SK-N-SH treated with all-trans-retinoic acid at 6 μM for 48 hours (cell line): ENCODE measurements around the gene ELP4.

Source experiments
- ATAC-seq: fragments of 200-7000 bp; cut with Tn5 transposase; 3 replicates; pipeline ENCODE4 v1.9.1; 2020; ENCODE audit warnings: mild to moderate bottlenecking, moderate library complexity
- ARNTL ChIP-seq: fragments of 450-650 bp; formaldehyde crosslinking; IDR thresholded peaks from 2 replicates; pipeline ENCODE4 v1.5.0; 2020; ENCODE audit warnings: low read depth, mild to moderate bottlenecking, moderate library complexity, borderline replicate concordance
- CSDC2 ChIP-seq: fragments of 250-450 bp; sonication (Bioruptor Pico); IDR thresholded peaks from 2 replicates; pipeline ENCODE4 v1.5.0; 2020; ENCODE audit warnings: mild to moderate bottlenecking, moderate library complexity
- ESRRG ChIP-seq: fragments of 250-450 bp; sonication (Bioruptor Pico); IDR thresholded peaks from 2 replicates; pipeline ENCODE4 v1.6.1; 2021; ENCODE audit warnings: mild to moderate bottlenecking
- GLIS3 ChIP-seq: fragments of 250-450 bp; sonication (Bioruptor Pico); IDR thresholded peaks from 2 replicates; pipeline ENCODE4 v1.5.0; 2020; ENCODE audit warnings: mild to moderate bottlenecking, moderate library complexity
- ISL1 ChIP-seq: fragments of 250-450 bp; sonication (Bioruptor Pico); IDR thresholded peaks from 2 replicates; pipeline ENCODE4 v2.1.2; 2022; ENCODE audit warnings: mild to moderate bottlenecking, moderate library complexity
- OSR1 ChIP-seq: fragments of 250-450 bp; sonication (Bioruptor Pico); IDR thresholded peaks from 2 replicates; pipeline ENCODE4 v1.8.0; 2022; ENCODE audit warnings: moderate library complexity, mild to moderate bottlenecking, inconsistent platforms
- PPARA ChIP-seq: fragments of 250-450 bp; sonication (Bioruptor Pico); IDR thresholded peaks from 2 replicates; pipeline ENCODE4 v1.5.0; 2020; ENCODE audit warnings: mild to moderate bottlenecking, borderline replicate concordance
- RARB ChIP-seq: fragments of 250-450 bp; sonication (Bioruptor Pico); IDR thresholded peaks from 2 replicates; pipeline ENCODE4 v1.8.0; 2021; ENCODE audit warnings: mild to moderate bottlenecking, moderate library complexity
- SNAI2 ChIP-seq: fragments of 250-450 bp; sonication (Bioruptor Pico); IDR thresholded peaks from 2 replicates; pipeline ENCODE4 v1.5.0; 2020; ENCODE audit warnings: mild to moderate bottlenecking, moderate library complexity
- TCF4 ChIP-seq: fragments of 250-450 bp; sonication (Bioruptor Pico); IDR thresholded peaks from 2 replicates; pipeline ENCODE4 v1.8.0; 2021; ENCODE audit warnings: mild to moderate bottlenecking, moderate library complexity, borderline replicate concordance
- TOX ChIP-seq: fragments of 250-450 bp; sonication (Bioruptor Pico); IDR thresholded peaks from 2 replicates; pipeline ENCODE4 v1.8.0; 2021; ENCODE audit warnings: mild to moderate bottlenecking, moderate library complexity, borderline replicate concordance
- TSHZ2 ChIP-seq: fragments of 250-450 bp; sonication (Bioruptor Pico); IDR thresholded peaks from 2 replicates; pipeline ENCODE4 v1.5.0; 2020; ENCODE audit warnings: mild to moderate bottlenecking, moderate library complexity
- ZC3H10 ChIP-seq: fragments of 250-450 bp; sonication (Bioruptor Pico); IDR thresholded peaks from 2 replicates; pipeline ENCODE4 v1.5.1; 2021; ENCODE audit warnings: mild to moderate bottlenecking, moderate library complexity
- ZFP3 ChIP-seq: fragments of 250-450 bp; sonication (Bioruptor Pico); IDR thresholded peaks from 2 replicates; pipeline ENCODE4 v1.5.0; 2020; ENCODE audit warnings: mild to moderate bottlenecking, moderate library complexity
- ZFP30 ChIP-seq: fragments of 450-650 bp; formaldehyde crosslinking; IDR thresholded peaks from 2 replicates; pipeline ENCODE4 v1.5.0; 2022; ENCODE audit warnings: mild to moderate bottlenecking, moderate library complexity
- ZNF565 ChIP-seq: fragments of 450-650 bp; formaldehyde crosslinking; conservative IDR thresholded peaks from 2 replicates; pipeline ENCODE4 v1.5.0; 2020; ENCODE audit warnings: low read depth, mild to moderate bottlenecking, moderate library complexity
- ZNF70 ChIP-seq: fragments of 450-650 bp; formaldehyde crosslinking; IDR thresholded peaks from 2 replicates; pipeline ENCODE4 v1.5.0; 2020; ENCODE audit warnings: mild to moderate bottlenecking, moderate library complexity
- ZNF8 ChIP-seq: fragments of 450-650 bp; formaldehyde crosslinking; IDR thresholded peaks from 2 replicates; pipeline ENCODE4 v1.5.0; 2020; ENCODE audit warnings: mild to moderate bottlenecking, moderate library complexity
- TF ChIP-seq, protein P1 (sequence below): fragments of 250-450 bp; sonication (Bioruptor Pico); IDR thresholded peaks from 2 replicates; pipeline ENCODE4 v1.8.0; 2020; ENCODE audit warnings: mild to moderate bottlenecking, moderate library complexity, borderline replicate concordance
- TF ChIP-seq, protein P2 (sequence below): fragments of 250-450 bp; sonication (Bioruptor Pico); IDR thresholded peaks from 2 replicates; pipeline ENCODE4 v1.5.1; 2020; ENCODE audit warnings: low read depth, mild to moderate bottlenecking, moderate library complexity
- TF ChIP-seq, protein P3 (sequence below): fragments of 250-450 bp; sonication (Bioruptor Pico); IDR thresholded peaks from 2 replicates; pipeline ENCODE4 v1.8.0; 2021; ENCODE audit warnings: low read depth, mild to moderate bottlenecking, moderate library complexity, borderline replicate concordance
- TF ChIP-seq, protein P4 (sequence below): fragments of 250-450 bp; sonication (Bioruptor Pico); IDR thresholded peaks from 2 replicates; pipeline ENCODE4 v1.5.1; 2021; ENCODE audit warnings: mild to moderate bottlenecking, moderate library complexity

The ELP4 gene

GRCh38 chr11:31529701-31530100 lies 20.1 kb downstream of the ELP4 start (continued):
- TF ChIP-seq TCF4 (no peak), CSDC2 (no peak), TOX (CRISPR knock-in tag) (no peak), SNAI2 (no peak), ESRRG (CRISPR knock-in tag) (no peak)

DNA sequence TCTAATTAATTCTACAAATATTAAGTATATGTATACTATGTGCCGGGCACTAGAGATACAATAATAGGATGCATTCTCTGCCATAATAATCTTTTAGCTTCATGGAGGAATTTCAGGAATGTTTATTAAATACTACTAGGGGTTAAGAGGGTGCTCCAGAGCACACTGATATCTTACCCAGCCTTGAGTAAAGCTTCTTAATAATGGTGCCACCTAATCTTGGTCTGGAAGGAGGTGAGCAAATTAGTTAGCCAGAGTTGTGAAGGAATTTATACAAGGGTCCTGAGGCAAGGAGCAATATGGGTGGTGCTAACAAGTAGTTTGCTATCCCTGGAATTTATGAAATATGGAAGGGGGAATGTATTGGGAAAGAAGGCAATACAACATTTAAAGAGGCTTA lies 21.7 kb downstream of the ELP4 start:
- ATAC-seq: no peak
- no peak for TF ChIP-seq GLIS3
- TF ChIP-seq, protein P1, sequence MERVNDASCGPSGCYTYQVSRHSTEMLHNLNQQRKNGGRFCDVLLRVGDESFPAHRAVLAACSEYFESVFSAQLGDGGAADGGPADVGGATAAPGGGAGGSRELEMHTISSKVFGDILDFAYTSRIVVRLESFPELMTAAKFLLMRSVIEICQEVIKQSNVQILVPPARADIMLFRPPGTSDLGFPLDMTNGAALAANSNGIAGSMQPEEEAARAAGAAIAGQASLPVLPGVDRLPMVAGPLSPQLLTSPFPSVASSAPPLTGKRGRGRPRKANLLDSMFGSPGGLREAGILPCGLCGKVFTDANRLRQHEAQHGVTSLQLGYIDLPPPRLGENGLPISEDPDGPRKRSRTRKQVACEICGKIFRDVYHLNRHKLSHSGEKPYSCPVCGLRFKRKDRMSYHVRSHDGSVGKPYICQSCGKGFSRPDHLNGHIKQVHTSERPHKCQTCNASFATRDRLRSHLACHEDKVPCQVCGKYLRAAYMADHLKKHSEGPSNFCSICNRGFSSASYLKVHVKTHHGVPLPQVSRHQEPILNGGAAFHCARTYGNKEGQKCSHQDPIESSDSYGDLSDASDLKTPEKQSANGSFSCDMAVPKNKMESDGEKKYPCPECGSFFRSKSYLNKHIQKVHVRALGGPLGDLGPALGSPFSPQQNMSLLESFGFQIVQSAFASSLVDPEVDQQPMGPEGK (CRISPR knock-in tag): no peak
- TF ChIP-seq, protein P2, sequence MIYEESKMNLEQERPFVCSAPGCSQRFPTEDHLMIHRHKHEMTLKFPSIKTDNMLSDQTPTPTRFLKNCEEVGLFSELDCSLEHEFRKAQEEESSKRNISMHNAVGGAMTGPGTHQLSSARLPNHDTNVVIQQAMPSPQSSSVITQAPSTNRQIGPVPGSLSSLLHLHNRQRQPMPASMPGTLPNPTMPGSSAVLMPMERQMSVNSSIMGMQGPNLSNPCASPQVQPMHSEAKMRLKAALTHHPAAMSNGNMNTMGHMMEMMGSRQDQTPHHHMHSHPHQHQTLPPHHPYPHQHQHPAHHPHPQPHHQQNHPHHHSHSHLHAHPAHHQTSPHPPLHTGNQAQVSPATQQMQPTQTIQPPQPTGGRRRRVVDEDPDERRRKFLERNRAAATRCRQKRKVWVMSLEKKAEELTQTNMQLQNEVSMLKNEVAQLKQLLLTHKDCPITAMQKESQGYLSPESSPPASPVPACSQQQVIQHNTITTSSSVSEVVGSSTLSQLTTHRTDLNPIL (CRISPR knock-in tag): no peak
- TF ChIP-seq PPARA (CRISPR knock-in tag): no peak
- no peak for TF ChIP-seq ZNF565 (CRISPR knock-in tag)
- TF ChIP-seq ZFP3 (CRISPR knock-in tag): no peak
- TF ChIP-seq TOX (CRISPR knock-in tag): no peak
- TF ChIP-seq ZC3H10 (CRISPR knock-in tag): no peak
- no peak for TF ChIP-seq ISL1 (CRISPR knock-in tag)
- no peak for TF ChIP-seq ZFP30 (CRISPR knock-in tag)
- TF ChIP-seq, protein P3, sequence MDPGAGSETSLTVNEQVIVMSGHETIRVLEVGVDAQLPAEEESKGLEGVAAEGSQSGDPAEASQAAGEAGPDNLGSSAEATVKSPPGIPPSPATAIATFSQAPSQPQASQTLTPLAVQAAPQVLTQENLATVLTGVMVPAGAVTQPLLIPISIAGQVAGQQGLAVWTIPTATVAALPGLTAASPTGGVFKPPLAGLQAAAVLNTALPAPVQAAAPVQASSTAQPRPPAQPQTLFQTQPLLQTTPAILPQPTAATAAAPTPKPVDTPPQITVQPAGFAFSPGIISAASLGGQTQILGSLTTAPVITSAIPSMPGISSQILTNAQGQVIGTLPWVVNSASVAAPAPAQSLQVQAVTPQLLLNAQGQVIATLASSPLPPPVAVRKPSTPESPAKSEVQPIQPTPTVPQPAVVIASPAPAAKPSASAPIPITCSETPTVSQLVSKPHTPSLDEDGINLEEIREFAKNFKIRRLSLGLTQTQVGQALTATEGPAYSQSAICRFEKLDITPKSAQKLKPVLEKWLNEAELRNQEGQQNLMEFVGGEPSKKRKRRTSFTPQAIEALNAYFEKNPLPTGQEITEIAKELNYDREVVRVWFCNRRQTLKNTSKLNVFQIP (CRISPR knock-in tag): no peak
- no peak for TF ChIP-seq OSR1 (CRISPR knock-in tag)
- no peak for TF ChIP-seq TSHZ2 (CRISPR knock-in tag)
- TF ChIP-seq ARNTL: no peak
- no peak for TF ChIP-seq ESRRG (CRISPR knock-in tag)
- TF ChIP-seq SNAI2: no peak
- TF ChIP-seq ZNF70 (CRISPR knock-in tag): no peak
- TF ChIP-seq ZNF8 (CRISPR knock-in tag): no peak
- no peak for TF ChIP-seq RARB (CRISPR knock-in tag)

GRCh38 chr11:31535479-31535878 lies 25.9 kb downstream of the ELP4 start:
- TF ChIP-seq, protein P1 (CRISPR knock-in tag): no peak
- TF ChIP-seq GLIS3: no peak
- no peak for TF ChIP-seq OSR1 (CRISPR knock-in tag)
- no peak for TF ChIP-seq RARB (CRISPR knock-in tag)
- TF ChIP-seq ZNF565 (CRISPR knock-in tag): no peak
- no peak for TF ChIP-seq TOX (CRISPR knock-in tag)
- no peak for TF ChIP-seq ZFP30 (CRISPR knock-in tag)
- TF ChIP-seq, protein P4, sequence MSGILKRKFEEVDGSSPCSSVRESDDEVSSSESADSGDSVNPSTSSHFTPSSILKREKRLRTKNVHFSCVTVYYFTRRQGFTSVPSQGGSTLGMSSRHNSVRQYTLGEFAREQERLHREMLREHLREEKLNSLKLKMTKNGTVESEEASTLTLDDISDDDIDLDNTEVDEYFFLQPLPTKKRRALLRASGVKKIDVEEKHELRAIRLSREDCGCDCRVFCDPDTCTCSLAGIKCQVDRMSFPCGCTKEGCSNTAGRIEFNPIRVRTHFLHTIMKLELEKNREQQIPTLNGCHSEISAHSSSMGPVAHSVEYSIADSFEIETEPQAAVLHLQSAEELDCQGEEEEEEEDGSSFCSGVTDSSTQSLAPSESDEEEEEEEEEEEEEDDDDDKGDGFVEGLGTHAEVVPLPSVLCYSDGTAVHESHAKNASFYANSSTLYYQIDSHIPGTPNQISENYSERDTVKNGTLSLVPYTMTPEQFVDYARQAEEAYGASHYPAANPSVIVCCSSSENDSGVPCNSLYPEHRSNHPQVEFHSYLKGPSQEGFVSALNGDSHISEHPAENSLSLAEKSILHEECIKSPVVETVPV: no peak
- no peak for TF ChIP-seq TCF4
- no peak for TF ChIP-seq TSHZ2 (CRISPR knock-in tag)
- TF ChIP-seq CSDC2: no peak
- TF ChIP-seq SNAI2: no peak
- TF ChIP-seq ZNF70 (CRISPR knock-in tag): no peak
- no peak for TF ChIP-seq ZFP3 (CRISPR knock-in tag)
- no peak for ATAC-seq
